HL-60 (cell line): ENCODE measurements around the gene MGAT5B.

Experiments
- DNase-seq, 2 experiments: peaks; one replicate each; pipeline ENCODE4 v3.0.0-alpha.2; 2010 to 2020; ENCODE audit warnings: low read depth in 1 of 2, low spot score in 1 of 2
- H3K27ac ChIP-seq: fragments of 250-450 bp; sonication (Bioruptor Pico); replicated peaks from 2 replicates; pipeline ENCODE4 v1.5.1; 2020; ENCODE audit warnings: mild to moderate bottlenecking, moderate library complexity
- H3K27me3 ChIP-seq: fragments of 250-450 bp; sonication (Bioruptor Pico); 2 replicates; pipeline ENCODE4 v1.5.1; 2021; ENCODE audit warnings: mild to moderate bottlenecking, moderate library complexity; ENCODE audit not compliant: insufficient read depth, poor library complexity, severe bottlenecking
- H3K4me3 ChIP-seq: replicated peaks from 2 replicates; pipeline ENCODE4 v1.5.1; 2011; ENCODE audit warnings: mild to moderate bottlenecking, control low read depth, low read length; ENCODE audit not compliant: insufficient read depth
- CTCF ChIP-seq: IDR thresholded peaks from one replicate; pipeline ENCODE4 v1.5.1; 2011; ENCODE audit warnings: low read length, control low read depth, inconsistent platforms; ENCODE audit not compliant: insufficient read depth
- GABPA ChIP-seq: IDR thresholded peaks from 2 replicates; pipeline ENCODE4 v1.6.1; 2012; ENCODE audit warnings: low read depth
- POLR2AphosphoS5 ChIP-seq: IDR thresholded peaks from 2 replicates; pipeline ENCODE4 v1.6.1; 2012; ENCODE audit warnings: low read depth
- REST ChIP-seq: IDR thresholded peaks from 2 replicates; pipeline ENCODE4 v1.6.1; 2012; ENCODE audit warnings: low read depth; ENCODE audit not compliant: insufficient replicate concordance
- SPI1 ChIP-seq: IDR thresholded peaks from 2 replicates; pipeline ENCODE4 v1.6.1; 2012; ENCODE audit warnings: low read depth, mild to moderate bottlenecking, borderline replicate concordance

MGAT5B gene

GRCh38 chr17:76866203-76866602, 2.0 kb upstream of the MGAT5B start:
- peaks cover 20% of the 10 kb centered on the region for H3K27me3 ChIP-seq
- TF ChIP-seq GABPA (no peak), REST (no peak), POLR2AphosphoS5 (no peak), CTCF (no peak), SPI1 (no peak)
- DNase-seq, result no peak
- no peak overlapping the region for H3K27ac ChIP-seq
- no peak overlapping the region for H3K4me3 ChIP-seq

GRCh38 chr17:76866774-76867577, 1.2 kb upstream of the MGAT5B start:
- DNase-seq, result no peak
- no peak for TF ChIP-seq SPI1
- no peak for TF ChIP-seq CTCF
- no peak for TF ChIP-seq GABPA
- no peak for TF ChIP-seq REST
- TF ChIP-seq POLR2AphosphoS5, result no peak
- Histone ChIP-seq H3K4me3 (no peak overlapping the region), H3K27me3 (peaks cover 23% of the 10 kb centered on the region), H3K27ac (no peak overlapping the region)

- Histone ChIP-seq H3K27ac (no peak overlapping the region), H3K27me3 (peaks cover 23% of the 10 kb centered on the region), H3K4me3 (no peak overlapping the region)
- no peak for TF ChIP-seq GABPA
- TF ChIP-seq CTCF, result no peak
- TF ChIP-seq SPI1, result no peak
- TF ChIP-seq REST, result no peak
- TF ChIP-seq POLR2AphosphoS5, result no peak
- no peak for DNase-seq
Measured at GRCh38 chr17:76867578-76868175, 527 bp upstream of the MGAT5B start.
